ENCODE data around the gene ATP12A.

DNA sequence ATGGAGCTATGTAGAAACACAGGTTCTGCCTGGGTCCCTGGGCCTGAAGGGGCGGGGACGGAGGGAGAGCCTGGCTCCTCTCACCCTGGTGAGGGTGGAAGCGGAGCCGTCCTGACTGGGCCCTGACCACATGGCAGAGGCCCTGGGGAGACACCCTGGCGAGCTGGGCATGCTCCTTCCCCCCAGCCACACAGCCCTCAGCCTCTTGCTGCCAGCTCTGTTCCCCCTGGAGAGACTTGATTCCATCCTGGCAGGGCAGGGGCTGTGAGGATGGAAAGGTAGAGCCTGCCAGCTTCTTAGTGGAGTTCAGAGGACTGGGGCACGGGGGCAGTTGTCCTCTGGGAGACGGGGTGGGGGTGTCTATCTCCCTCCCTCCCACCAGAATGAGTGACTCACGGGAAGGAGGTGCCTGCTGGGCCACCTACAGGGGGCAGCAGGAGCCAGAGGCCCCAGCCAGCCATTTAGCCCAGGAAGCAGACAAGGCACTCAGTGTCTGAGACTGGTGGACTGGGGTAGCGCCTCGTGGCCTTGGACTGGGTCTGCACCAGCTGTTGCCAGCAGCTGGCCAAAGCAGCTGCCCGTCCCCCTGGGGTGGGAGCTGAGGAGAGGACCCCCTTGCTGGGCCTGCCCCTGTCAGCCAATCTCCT lies 60.9 kb downstream of the ATP12A start:
- TF ChIP-seq EP300 (IDR thresholded peaks at IDR 0.05) = no peak
- TF ChIP-seq, protein P1, sequence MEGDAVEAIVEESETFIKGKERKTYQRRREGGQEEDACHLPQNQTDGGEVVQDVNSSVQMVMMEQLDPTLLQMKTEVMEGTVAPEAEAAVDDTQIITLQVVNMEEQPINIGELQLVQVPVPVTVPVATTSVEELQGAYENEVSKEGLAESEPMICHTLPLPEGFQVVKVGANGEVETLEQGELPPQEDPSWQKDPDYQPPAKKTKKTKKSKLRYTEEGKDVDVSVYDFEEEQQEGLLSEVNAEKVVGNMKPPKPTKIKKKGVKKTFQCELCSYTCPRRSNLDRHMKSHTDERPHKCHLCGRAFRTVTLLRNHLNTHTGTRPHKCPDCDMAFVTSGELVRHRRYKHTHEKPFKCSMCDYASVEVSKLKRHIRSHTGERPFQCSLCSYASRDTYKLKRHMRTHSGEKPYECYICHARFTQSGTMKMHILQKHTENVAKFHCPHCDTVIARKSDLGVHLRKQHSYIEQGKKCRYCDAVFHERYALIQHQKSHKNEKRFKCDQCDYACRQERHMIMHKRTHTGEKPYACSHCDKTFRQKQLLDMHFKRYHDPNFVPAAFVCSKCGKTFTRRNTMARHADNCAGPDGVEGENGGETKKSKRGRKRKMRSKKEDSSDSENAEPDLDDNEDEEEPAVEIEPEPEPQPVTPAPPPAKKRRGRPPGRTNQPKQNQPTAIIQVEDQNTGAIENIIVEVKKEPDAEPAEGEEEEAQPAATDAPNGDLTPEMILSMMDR (IDR thresholded peaks at IDR 0.05) = no peak
